Liver (tissue), 9 donors: ENCODE data around the gene RAD51B. TPM values are rescaled to one million over a fixed set of nuclear protein-coding genes. Genes with fewer than 3 reads are reported as not detected.
A peak's percentile ranks its signal among the peaks of the same experiment; 100 is the strongest.

Experiments
- DNase-seq: peaks from one replicate; pipeline ENCODE4 v3.0.0-alpha.2; 2017; ENCODE audit warnings: low spot score
- H3K27ac ChIP-seq, 2 donors: one replicate each; pipeline ENCODE4 v1.7.0; 2013; ENCODE audit warnings: inconsistent platforms in 2 of 2, low read length in 2 of 2, control low read depth in 1 of 2, low read depth in 1 of 2, mild to moderate bottlenecking in 1 of 2
- H3K27me3 ChIP-seq, 4 donors: one replicate each; pipeline versions ENCODE4 v1.6.1 to v1.7.0; 2013; ENCODE audit warnings: low read length in 3 of 4, inconsistent platforms in 1 of 4, mild to moderate bottlenecking in 1 of 4, moderate library complexity in 1 of 4; ENCODE audit not compliant: control insufficient read depth in 4 of 4, insufficient read depth in 4 of 4
- H3K36me3 ChIP-seq, 4 donors: one replicate each; pipeline versions ENCODE4 v1.6.1 to v1.7.0; 2013; ENCODE audit warnings: low read length in 3 of 4, mild to moderate bottlenecking in 3 of 4, low read depth in 1 of 4, moderate library complexity in 1 of 4; ENCODE audit not compliant: control insufficient read depth in 4 of 4, insufficient read depth in 3 of 4
- H3K4me1 ChIP-seq, 4 donors: one replicate each; pipeline versions ENCODE4 v1.6.1 to v1.7.0; 2013; ENCODE audit warnings: low read length in 3 of 4, mild to moderate bottlenecking in 3 of 4, moderate library complexity in 1 of 4; ENCODE audit not compliant: control insufficient read depth in 4 of 4, insufficient read depth in 4 of 4
- H3K4me3 ChIP-seq, 3 donors: one replicate each; pipeline versions ENCODE4 v1.6.1 to v1.7.0; 2013; ENCODE audit warnings: low read length in 3 of 3, control low read depth in 1 of 3, low read depth in 1 of 3, mild to moderate bottlenecking in 1 of 3
- H3K9ac ChIP-seq, 2 donors: one replicate each; pipeline ENCODE4 v1.7.0; 2013; ENCODE audit warnings: low read length in 2 of 2, mild to moderate bottlenecking in 2 of 2, moderate library complexity in 2 of 2, control low read depth in 1 of 2, low read depth in 1 of 2
- H3K9me3 ChIP-seq, 4 donors: one replicate each; pipeline versions ENCODE4 v1.6.1 to v1.7.0; 2013; ENCODE audit warnings: low read length in 3 of 4; ENCODE audit not compliant: control insufficient read depth in 4 of 4
- FOXA1 ChIP-seq: IDR thresholded peaks from 2 replicates; pipeline ENCODE4 v1.6.1; 2016; ENCODE audit warnings: antibody characterized with exemption
- HNF4A ChIP-seq, 2 donors: conservative IDR thresholded peaks; 2 replicates each; pipeline ENCODE4 v1.6.1; 2016; ENCODE audit warnings: antibody characterized with exemption in 2 of 2, mild to moderate bottlenecking in 2 of 2
- HNF4G ChIP-seq: IDR thresholded peaks from 2 replicates; pipeline ENCODE4 v1.6.1; 2016; ENCODE audit warnings: antibody characterized with exemption
- JUND ChIP-seq, 2 donors: IDR thresholded peaks; 2 replicates each; pipeline ENCODE4 v1.6.1; 2016; ENCODE audit warnings: antibody characterized with exemption in 2 of 2
- NR2F2 ChIP-seq: IDR thresholded peaks from 2 replicates; pipeline ENCODE4 v1.6.1; 2016; ENCODE audit warnings: antibody characterized with exemption
- RAD21 ChIP-seq, 2 donors: IDR thresholded peaks; 2 replicates each; pipeline ENCODE4 v1.6.1; 2016; ENCODE audit warnings: antibody characterized with exemption in 2 of 2, mild to moderate bottlenecking in 2 of 2
- RXRA ChIP-seq, 2 donors: IDR thresholded peaks; 2 replicates each; pipeline ENCODE4 v1.6.1; 2017 to 2018; ENCODE audit warnings: antibody characterized with exemption in 2 of 2, mild to moderate bottlenecking in 1 of 2
- YY1 ChIP-seq: IDR thresholded peaks from 2 replicates; pipeline ENCODE4 v1.6.1; 2016; ENCODE audit warnings: antibody characterized with exemption, mild to moderate bottlenecking
- WGBS: extraction: QIAGEN DNeasy Blood & Tissue Kit; methylation state at CpG from one replicate; pipeline ENCODE4 v1.1.7; 2013; 5-methylcytosine and 5-hydroxymethylcytosine counted together
- polyA plus RNA-seq, 2 donors: library from polyadenylated mRNA; stranded (reverse) in 1 of 2; unstranded in 1 of 2; fragments of 200-250 nt in 1 of 2; fragments of >200 nt in 1 of 2; fragmentation: Nextera tagmentation in 1 of 2; extraction: Ambion mirVana in 1 of 2; gene quantifications; one replicate each; pipeline versions ENCODE4 v1.2.1 to v1.2.3, GENCODE V29; 2013 to 2015
- total RNA-seq, 2 donors: library from RNA; depleted of rRNA; stranded (reverse); fragments of >200 nt; gene quantifications; one replicate each; pipeline ENCODE4 v1.2.3, GENCODE V29; 2014
- TF ChIP-seq, protein P1 (sequence below): IDR thresholded peaks from 2 replicates; pipeline ENCODE4 v1.6.1; 2016; ENCODE audit warnings: antibody characterized with exemption, mild to moderate bottlenecking
- TF ChIP-seq, protein P2 (sequence below): fragments of 150-350 bp; IDR thresholded peaks from 2 replicates; pipeline ENCODE4 v1.5.1; 2017; ENCODE audit warnings: improper control_type of control experiment, low read depth, low read length; ENCODE audit not compliant: missing input control
- TF ChIP-seq, protein P3 (sequence below): IDR thresholded peaks from 2 replicates; pipeline ENCODE4 v1.6.1; 2016; ENCODE audit warnings: antibody characterized with exemption
- TF ChIP-seq, protein P4 (sequence below): IDR thresholded peaks from 2 replicates; pipeline ENCODE4 v1.6.1; 2016; ENCODE audit warnings: antibody characterized with exemption
- TF ChIP-seq, protein P5 (sequence below): IDR thresholded peaks from 2 replicates; pipeline ENCODE4 v1.6.1; 2016; ENCODE audit warnings: antibody characterized with exemption
- donor health status: healthy.
- donor health status: healthy.
- donor health status: healthy.
- donor health status: healthy.
- donor health status: healthy.

The RAD51B gene
- total and polyA plus RNA-seq, 4 donors: 0.81 to 12.9 (median 2.4) TPM

DNA sequence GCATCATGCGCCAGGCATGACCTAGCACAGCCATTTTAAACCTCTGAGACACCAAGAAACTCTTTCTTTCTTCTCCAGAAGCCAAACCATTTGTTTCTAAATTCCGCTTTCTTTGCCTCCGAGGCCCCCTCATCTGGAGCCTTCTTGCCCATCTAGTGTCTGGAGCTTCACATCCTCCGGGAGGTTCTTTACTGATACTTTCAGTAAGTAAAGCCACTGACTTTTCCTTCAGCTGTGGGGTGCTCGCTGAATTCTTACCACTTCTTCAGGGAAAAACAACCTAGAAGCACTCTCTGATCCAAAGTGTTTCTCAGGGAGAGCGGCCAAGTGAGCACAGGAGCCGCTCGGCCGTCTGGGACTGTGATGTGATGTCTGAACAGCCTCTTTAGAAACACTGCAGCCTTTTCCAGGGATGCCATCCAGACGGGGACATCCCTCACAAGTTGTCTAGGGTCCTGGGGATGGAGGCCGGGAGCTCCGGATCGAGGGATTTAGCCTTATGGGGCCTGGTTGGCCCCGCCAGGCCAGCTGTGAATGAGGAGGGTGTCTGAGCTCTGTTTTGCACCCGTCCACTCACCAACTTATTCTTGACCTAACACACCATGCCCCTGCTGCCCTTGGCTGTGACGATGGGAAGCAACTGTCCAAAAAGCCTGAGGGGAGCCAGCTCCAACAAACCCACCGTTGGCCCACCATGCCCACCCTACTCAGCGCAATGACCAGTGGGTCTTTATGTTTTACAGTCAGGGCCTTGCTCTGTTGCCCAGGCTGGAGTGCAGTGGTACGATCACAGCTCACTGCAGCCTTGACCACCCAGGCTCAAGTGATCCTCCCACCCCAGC lies 812.7 kb downstream of the RAD51B start:
- 95% methylated on average over 19 of the region's 19 CpGs for whole genome bisulfite sequencing
- peak; percentile 22 for DNase-seq
- H3K4me3 ChIP-seq: no peak overlapping the region
- TF ChIP-seq, protein P1, sequence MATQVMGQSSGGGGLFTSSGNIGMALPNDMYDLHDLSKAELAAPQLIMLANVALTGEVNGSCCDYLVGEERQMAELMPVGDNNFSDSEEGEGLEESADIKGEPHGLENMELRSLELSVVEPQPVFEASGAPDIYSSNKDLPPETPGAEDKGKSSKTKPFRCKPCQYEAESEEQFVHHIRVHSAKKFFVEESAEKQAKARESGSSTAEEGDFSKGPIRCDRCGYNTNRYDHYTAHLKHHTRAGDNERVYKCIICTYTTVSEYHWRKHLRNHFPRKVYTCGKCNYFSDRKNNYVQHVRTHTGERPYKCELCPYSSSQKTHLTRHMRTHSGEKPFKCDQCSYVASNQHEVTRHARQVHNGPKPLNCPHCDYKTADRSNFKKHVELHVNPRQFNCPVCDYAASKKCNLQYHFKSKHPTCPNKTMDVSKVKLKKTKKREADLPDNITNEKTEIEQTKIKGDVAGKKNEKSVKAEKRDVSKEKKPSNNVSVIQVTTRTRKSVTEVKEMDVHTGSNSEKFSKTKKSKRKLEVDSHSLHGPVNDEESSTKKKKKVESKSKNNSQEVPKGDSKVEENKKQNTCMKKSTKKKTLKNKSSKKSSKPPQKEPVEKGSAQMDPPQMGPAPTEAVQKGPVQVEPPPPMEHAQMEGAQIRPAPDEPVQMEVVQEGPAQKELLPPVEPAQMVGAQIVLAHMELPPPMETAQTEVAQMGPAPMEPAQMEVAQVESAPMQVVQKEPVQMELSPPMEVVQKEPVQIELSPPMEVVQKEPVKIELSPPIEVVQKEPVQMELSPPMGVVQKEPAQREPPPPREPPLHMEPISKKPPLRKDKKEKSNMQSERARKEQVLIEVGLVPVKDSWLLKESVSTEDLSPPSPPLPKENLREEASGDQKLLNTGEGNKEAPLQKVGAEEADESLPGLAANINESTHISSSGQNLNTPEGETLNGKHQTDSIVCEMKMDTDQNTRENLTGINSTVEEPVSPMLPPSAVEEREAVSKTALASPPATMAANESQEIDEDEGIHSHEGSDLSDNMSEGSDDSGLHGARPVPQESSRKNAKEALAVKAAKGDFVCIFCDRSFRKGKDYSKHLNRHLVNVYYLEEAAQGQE: no peak
- no peak for TF ChIP-seq YY1
- TF ChIP-seq RXRA (IDR thresholded peaks at IDR 0.05): no peak
- no peak for TF ChIP-seq HNF4A (conservative IDR thresholded peaks at IDR 0.05)
- TF ChIP-seq, protein P2, sequence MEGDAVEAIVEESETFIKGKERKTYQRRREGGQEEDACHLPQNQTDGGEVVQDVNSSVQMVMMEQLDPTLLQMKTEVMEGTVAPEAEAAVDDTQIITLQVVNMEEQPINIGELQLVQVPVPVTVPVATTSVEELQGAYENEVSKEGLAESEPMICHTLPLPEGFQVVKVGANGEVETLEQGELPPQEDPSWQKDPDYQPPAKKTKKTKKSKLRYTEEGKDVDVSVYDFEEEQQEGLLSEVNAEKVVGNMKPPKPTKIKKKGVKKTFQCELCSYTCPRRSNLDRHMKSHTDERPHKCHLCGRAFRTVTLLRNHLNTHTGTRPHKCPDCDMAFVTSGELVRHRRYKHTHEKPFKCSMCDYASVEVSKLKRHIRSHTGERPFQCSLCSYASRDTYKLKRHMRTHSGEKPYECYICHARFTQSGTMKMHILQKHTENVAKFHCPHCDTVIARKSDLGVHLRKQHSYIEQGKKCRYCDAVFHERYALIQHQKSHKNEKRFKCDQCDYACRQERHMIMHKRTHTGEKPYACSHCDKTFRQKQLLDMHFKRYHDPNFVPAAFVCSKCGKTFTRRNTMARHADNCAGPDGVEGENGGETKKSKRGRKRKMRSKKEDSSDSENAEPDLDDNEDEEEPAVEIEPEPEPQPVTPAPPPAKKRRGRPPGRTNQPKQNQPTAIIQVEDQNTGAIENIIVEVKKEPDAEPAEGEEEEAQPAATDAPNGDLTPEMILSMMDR: no peak
- H3K9ac ChIP-seq: no peak overlapping the region
- no peaks in the 10 kb centered on the region for H3K27me3 ChIP-seq
- peaks cover 11 to 36% (median 19%) of the 10 kb centered on the region in 4 donors for H3K4me1 ChIP-seq
- H3K27ac ChIP-seq: no peak overlapping the region
- no peaks in the 10 kb centered on the region for H3K9me3 ChIP-seq
- no peaks in the 10 kb centered on the region for H3K36me3 ChIP-seq

DNA sequence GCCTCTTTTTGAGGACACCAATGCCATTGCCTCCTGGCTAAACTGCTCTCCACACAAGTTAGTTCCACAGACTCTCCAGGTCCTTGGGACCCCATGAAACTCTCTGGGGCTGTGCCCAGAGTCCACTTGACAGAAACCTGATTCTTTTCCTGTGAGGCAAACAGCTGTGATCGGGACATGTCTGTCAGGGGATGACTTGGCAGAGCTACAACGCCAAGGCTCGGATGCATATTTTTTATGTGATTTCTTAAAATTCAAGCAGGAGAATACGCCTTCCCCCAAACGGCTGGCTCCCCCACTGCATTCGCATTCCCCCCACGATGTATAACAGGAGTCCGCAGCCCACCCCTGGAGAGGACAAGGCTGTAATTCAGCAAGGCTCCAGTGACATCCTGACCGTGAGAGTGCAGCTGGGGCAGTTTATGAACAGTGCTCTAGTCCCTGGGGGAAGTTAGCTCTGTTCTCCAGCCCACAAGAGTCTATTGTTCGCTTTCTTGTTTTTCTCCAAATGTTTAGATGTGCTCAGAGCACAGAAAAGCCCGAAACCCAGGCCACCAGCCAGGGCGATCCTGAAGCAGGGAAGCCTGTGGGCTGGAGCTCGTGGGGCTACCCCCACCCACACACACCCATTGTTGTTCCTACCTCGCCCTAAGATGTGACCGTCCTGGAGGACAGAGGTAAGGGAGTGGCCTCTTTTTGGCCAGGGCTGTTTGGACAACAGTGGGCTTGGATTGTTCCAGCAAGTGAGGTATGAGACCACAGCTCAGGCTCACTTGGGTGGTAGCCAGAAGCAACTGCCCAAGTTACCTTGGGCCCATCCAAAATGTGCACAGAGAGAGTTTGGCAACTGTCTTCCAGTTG lies 813.8 kb downstream of the RAD51B start:
- peak; percentile 27 for DNase-seq
- TF ChIP-seq, protein P3, sequence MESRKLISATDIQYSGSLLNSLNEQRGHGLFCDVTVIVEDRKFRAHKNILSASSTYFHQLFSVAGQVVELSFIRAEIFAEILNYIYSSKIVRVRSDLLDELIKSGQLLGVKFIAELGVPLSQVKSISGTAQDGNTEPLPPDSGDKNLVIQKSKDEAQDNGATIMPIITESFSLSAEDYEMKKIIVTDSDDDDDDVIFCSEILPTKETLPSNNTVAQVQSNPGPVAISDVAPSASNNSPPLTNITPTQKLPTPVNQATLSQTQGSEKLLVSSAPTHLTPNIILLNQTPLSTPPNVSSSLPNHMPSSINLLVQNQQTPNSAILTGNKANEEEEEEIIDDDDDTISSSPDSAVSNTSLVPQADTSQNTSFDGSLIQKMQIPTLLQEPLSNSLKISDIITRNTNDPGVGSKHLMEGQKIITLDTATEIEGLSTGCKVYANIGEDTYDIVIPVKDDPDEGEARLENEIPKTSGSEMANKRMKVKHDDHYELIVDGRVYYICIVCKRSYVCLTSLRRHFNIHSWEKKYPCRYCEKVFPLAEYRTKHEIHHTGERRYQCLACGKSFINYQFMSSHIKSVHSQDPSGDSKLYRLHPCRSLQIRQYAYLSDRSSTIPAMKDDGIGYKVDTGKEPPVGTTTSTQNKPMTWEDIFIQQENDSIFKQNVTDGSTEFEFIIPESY: no peak
- TF ChIP-seq FOXA1: no peak
- TF ChIP-seq, protein P1: no peak
- TF ChIP-seq JUND (IDR thresholded peaks at IDR 0.05): no peak
- no peak for TF ChIP-seq RAD21 (IDR thresholded peaks at IDR 0.05)
- TF ChIP-seq NR2F2: no peak
- no peak for TF ChIP-seq HNF4G
- TF ChIP-seq, protein P4, sequence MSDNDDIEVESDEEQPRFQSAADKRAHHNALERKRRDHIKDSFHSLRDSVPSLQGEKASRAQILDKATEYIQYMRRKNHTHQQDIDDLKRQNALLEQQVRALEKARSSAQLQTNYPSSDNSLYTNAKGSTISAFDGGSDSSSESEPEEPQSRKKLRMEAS: no peak
- TF ChIP-seq, protein P5, sequence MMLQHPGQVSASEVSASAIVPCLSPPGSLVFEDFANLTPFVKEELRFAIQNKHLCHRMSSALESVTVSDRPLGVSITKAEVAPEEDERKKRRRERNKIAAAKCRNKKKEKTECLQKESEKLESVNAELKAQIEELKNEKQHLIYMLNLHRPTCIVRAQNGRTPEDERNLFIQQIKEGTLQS: no peak
- TF ChIP-seq YY1: no peak
- Histone ChIP-seq H3K4me3 (no peak overlapping the region), H3K4me1 (peaks cover 11 to 33% (median 19%) of the 10 kb centered on the region in 4 donors), H3K27ac (no peak overlapping the region), H3K9me3 (no peaks in the 10 kb centered on the region), H3K27me3 (no peaks in the 10 kb centered on the region), H3K9ac (no peak overlapping the region), H3K36me3 (no peaks in the 10 kb centered on the region)
- 83% methylated on average over 15 of the region's 15 CpGs for WGBS
